Placental pericyte (primary cell): ENCODE measurements around the gene ZNF549. TPM values are rescaled to one million over a fixed set of nuclear protein-coding genes. Genes with fewer than 3 reads are reported as not detected.

Source experiments
- total RNA-seq: library from RNA; depleted of rRNA; stranded (reverse); fragments of >200 nt; gene quantifications from 2 replicates; pipeline ENCODE4 v1.2.3, GENCODE V29; 2012

Gene ZNF549
- 3.9 and 6.9 TPM in 2 replicates for total RNA-seq

DNA sequence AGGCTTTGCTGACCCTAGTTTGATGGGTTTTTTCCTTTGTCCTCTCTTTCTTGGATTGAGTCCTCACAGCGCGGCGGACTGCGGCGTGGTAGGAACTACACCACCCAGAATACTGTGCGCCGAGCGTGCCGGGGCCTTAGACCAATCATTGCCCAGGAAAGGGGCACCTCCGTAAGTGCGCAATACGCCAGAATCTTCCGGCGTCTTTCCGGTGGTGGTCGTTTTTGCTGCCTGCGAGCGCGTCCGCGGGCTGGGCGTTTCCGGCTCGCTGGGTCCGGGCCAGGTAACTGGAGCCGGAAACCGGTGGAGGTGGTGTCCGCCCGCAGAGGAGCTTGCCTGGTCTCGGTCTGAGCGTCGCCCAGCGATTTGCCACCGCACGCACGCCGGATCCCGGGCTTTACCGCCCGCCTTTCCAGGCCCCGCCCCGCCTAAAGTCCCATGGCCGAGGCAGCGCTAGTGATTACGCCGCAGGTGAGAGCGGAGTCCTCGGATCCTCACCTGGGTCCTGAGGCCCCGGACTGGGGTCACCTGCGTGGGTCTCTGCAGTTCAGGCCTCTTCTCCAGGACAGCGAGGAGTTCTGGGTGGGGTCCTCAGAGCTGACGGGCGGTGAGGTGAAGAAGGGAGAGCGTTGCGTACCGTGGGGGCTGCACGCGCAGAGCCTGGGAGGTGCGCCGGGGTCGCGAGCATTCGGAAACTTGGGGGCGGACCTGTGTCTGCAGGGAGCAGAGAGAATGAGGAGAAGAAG, at the start of gene ZNF549:
ZNF549 (plus strand) TSS at position 221 of the 746 bp plus-strand sequence; CDS start at position 439, 218 bp downstream.

DNA sequence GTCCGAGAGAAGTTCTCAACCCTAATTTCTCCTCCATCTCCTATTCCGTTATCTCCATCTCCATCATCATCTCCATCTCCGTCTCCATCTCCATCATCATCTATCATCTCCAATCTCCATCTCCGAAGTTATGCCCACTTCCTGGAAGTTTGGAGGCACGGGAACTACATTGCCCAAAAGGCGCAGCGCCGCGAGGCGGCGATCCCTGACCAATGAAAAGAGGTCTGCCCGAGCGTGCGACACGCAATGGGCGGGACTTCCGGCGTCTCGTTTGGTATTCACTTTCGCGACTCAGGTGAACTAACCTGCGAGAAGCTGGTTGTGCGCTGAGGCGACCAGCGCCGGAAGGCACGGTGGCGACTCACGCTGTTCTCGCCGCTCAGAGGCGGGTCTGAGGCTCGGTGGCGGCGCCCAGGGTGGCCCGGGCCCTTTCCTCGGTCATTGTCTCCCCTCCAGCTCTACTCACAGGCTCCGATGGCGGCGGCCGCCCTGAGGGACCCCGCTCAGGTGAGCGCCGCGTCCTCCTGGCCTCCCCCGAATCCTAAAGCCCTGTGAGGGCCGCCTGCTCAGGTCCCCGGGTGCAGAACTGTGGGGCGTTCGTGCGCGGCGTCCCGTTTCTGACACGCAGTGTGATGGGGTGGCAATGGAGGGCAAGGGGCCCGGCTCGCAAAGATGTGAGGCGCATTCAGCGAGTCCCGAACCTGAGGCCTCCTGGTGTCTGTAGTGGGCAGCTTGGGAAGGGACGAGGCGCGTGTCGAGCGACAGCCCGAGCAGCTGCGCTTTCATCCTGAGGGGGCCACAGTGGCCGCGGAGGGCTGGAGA, 39.5 kb upstream of the ZNF549 start, which contains the start of gene ZNF419:
ZNF419 (plus strand) TSS at position 274 of the 822 bp plus-strand sequence; CDS start at position 475, 201 bp downstream.

DNA sequence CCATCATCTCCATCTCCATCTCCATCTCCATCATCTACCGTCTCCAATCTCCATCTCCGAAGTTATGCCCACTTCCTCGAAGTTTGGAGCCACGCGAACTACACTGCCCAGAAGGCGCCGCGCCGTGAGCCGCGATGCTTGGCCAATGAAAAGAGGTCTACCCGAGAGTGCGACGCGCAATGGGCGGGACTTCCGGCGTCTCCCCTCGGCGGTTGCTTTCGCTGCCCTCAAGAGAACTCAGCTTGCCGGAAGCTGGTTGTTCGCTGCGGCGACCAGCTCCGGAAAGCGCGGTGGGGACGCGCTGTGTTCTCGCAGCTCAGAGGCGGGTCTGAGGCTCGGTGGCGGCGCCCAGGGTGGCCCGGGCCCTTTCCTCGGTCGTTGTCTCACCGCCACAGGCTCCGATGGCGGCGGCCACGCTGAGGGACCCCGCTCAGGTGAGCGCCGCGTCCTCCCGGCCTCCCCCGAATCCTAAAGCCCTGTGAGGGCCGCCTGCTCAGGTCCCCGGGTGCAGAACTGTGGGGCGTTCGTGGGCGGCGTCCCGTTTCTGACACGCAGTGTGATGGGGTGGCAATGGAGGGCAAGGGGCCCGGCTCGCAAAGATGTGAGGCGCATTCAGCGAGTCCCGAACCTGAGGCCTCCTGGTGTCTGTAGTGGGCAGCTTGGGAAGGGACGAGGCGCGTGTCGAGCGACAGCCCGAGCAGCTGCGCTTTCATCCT, 27.3 kb upstream of the ZNF549 start, which contains the start of gene ZNF773:
ZNF773 (plus strand) TSS at position 259 of the 716 bp plus-strand sequence; CDS start at position 402, 143 bp downstream.

DNA sequence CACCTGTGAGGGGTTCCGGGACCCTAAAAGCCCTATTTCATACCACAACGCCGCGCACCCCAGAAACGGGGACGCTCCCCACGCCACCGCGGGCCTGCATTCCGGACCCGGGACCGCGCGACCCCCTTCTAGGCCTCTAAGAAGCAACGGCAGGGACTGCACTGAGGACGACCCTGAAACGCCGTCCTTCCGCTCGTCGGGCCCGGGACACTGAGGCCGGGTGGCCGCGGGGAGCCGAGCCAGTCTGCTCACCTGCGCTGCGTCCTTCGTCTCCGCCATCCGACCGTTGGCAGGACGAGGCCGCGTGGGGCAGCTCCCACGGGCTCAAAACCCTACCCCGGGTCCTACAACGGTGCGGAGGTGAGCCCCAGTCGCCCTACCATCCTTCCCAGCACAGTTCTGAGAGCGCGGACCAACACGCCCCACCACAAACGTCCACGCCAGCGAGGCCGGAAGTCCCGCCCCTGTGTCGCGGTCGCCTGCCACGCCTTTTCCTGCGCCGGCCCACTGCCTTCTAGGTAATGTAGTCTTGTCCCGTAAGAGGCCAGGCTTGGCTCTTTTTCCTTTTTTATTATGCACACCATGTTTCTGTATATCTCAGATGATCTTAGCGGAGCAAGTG, 32.4 kb downstream of the ZNF549 start, which contains the start of gene ZNF550:
ZNF550 (minus strand) TSS at position 460 of the 622 bp plus-strand sequence; CDS start at position 279, 181 bp downstream.

DNA sequence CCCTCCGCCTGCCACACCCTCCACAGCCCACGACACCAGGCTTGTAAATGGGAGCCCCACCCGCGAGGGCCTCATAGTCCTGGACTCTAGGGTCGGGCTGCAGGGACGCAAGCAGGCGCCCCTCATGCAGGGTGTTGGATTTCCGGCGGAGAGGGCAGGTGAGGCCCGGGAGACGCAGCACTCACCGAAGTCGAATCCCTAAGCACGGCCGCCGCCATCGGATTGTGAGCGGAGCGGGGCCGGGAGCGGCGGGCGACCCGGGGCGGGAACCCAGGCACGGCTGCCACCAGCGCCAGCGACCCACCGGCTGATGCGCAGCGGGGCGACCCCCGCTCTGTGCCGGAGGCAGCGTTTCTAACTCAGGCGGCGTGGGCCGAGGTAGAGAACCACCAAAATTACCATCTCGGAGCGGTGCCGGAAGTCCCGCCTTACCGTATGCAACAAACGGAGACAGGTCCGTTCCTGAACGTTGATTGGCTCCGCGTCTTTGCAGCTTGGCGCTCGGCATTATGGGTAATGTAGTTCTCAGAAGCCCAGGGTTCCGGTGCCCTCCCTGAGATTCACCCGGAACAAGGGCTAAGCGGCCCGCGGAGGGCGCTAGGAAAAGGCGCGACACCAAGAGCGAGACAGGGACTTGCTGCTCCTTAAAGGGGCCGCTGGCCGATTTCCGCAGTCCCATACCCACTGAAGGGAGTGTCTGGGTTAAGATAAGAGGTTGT, 51.5 kb downstream of the ZNF549 start, which contains the start of gene ZNF416:
ZNF416 (minus strand) TSS at position 425 of the 719 bp plus-strand sequence; CDS start at position 218, 207 bp downstream.

DNA sequence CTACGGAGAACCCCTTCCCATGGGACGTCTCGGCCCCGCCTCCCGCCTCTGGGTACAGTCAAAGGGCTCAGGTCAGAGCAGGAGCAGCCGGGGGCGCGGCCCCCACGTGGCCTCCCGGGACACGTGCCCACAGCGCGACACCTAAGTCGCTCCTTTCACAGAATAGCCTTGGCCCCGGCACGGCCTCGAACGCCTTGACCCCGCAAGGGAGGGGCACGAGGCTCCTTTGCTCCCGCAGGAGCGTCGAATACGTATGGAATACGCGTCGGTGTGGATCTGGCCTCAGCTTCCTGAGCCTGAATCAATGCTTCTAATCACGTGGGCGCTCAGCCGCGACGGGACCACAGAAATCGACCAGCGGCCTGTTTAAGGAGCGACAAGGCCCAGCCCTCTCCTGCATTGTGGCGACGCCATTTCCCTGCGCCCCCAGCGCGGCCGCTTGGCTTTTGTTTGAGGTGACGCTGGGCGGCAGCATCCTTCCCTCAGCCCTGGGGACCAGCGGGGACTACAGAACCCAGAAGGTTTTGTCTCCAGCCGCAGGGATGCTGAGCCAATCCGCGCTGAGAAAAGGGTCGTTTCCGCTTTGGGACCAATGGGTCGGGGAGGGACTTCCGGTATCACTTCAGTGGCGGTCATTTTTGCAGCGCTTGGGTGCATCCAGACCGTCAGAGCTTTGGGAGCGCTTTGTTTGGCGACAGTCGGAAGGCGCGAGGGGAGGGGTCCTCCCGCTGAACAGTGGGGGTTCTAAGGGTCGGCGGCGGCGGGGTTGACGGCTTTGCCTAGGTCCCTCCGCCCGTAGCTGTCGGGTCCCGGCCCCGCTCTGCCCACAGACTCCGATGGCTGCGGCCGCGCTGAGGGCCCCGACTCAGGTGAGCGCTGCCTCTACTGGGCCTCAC, 56.6 kb downstream of the ZNF549 start, which contains the start of gene ZIK1:
ZIK1 (plus strand) TSS at position 625 of the 896 bp plus-strand sequence; CDS start at position 837, 212 bp downstream.

DNA sequence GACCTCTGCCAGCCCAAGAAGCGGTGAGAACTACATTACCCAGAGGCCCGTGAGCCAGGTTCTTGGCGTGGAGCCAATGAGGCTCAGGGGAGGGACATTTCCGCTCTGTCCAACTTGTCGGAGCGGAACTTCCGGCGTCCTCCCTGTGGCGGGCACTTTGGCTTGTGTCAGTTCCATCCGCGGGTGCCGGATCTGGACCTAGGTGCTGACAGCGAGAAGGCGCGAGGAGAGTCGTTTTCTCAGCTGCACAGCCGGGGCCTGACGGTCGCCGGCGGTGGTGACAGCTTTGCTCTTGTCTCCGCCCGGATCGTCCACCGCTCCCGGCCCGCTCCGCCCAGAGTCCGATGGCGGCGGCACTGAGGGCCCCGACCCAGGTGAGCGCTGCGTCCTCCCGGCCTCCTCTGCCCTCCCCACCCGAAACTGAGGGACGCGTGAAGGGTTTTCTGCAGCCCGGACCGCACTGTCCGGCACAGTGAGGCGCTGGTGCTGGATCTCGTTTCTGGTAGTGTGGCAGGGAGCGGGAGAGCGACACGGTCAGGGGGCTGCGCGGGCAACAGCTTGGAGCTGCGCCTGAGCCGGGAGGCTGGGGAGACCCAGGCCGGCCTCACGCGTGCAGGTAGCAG, 72.7 kb downstream of the ZNF549 start, which contains the start of gene ZNF530:
ZNF530 (plus strand) TSS at position 125 of the 623 bp plus-strand sequence. CDS start 4,461 bp downstream, outside the sequence.

Other genes starting within 250 kb of the ZNF549 start
- 96.5 and 103 TPM in 2 replicates for gene ZNF460, start 246.9 kb upstream of the ZNF549 start, total RNA-seq
- 11.6 and 11.7 TPM in 2 replicates for gene ZNF543, start 206.9 kb upstream of the ZNF549 start, total RNA-seq
- 7.9 and 10.9 TPM in 2 replicates for gene ZNF304, start 176.1 kb upstream of the ZNF549 start, total RNA-seq
- 10.2 and 11.2 TPM in 2 replicates for gene TRAPPC2B, start 163.8 kb upstream of the ZNF549 start, total RNA-seq
- gene ZNF547, start 163.8 kb upstream of the ZNF549 start, total RNA-seq, result 3.6 and 5.3 TPM in 2 replicates
- gene ZNF548, start 137.5 kb upstream of the ZNF549 start, total RNA-seq, result 16.6 and 19.7 TPM in 2 replicates
- 8.3 and 14.0 TPM in 2 replicates for gene ZNF17, start 116.2 kb upstream of the ZNF549 start, total RNA-seq
- gene ZNF749, start 92.0 kb upstream of the ZNF549 start, total RNA-seq, result 7.4 and 12.5 TPM in 2 replicates
- gene VN1R1, start 70.2 kb upstream of the ZNF549 start, total RNA-seq, result 0.22 and 0.86 TPM in 2 replicates
- gene ZNF772, start 49.8 kb upstream of the ZNF549 start, total RNA-seq, result 13.1 and 16.8 TPM in 2 replicates
- 7.9 and 13.0 TPM in 2 replicates for gene ZNF419, start 39.6 kb upstream of the ZNF549 start, total RNA-seq
- 15.2 and 32.8 TPM in 2 replicates for gene ZNF773, start 27.4 kb upstream of the ZNF549 start, total RNA-seq
- gene ZNF550, start 32.5 kb downstream of the ZNF549 start, total RNA-seq, result 8.4 and 9.6 TPM in 2 replicates
- 6.3 and 8.6 TPM in 2 replicates for gene ZNF416, start 51.6 kb downstream of the ZNF549 start, total RNA-seq
- 3.5 and 15.3 TPM in 2 replicates for gene ZIK1, start 56.8 kb downstream of the ZNF549 start, total RNA-seq
- 2.2 and 11.0 TPM in 2 replicates for gene ZNF530, start 72.5 kb downstream of the ZNF549 start, total RNA-seq
- 29.1 and 32.1 TPM in 2 replicates for gene ZNF134, start 86.9 kb downstream of the ZNF549 start, total RNA-seq
- gene ZNF211, start 105.8 kb downstream of the ZNF549 start, total RNA-seq, result 11.2 and 11.6 TPM in 2 replicates
- 0.22 TPM in 1 of 2 replicates, not detected in the other for gene ZSCAN4, start 141.6 kb downstream of the ZNF549 start, total RNA-seq
- 5.7 and 12.2 TPM in 2 replicates for gene ZNF551, start 154.6 kb downstream of the ZNF549 start, total RNA-seq
- gene ZNF154, start 181.8 kb downstream of the ZNF549 start, total RNA-seq, result 2.3 and 3.3 TPM in 2 replicates
- gene ZNF671, start 200.3 kb downstream of the ZNF549 start, total RNA-seq, result 6.1 and 7.4 TPM in 2 replicates
- gene ZNF776, start 219.5 kb downstream of the ZNF549 start, total RNA-seq, result 10.1 and 13.2 TPM in 2 replicates
- gene ZNF586, start 242.3 kb downstream of the ZNF549 start, total RNA-seq, result 12.5 and 12.9 TPM in 2 replicates